OCI-LY1 (cell line): ENCODE data around the gene CLCN6.

Experiments
- H2AFZ ChIP-seq: fragments of 200-600 bp; sonication (generic), shearing (Covaris generic); 2 replicates; pipeline ENCODE4 v1.6.0; 2014; ENCODE audit warnings: antibody characterized with exemption, mild to moderate bottlenecking, low read length
- H3F3A ChIP-seq: fragments of 200-600 bp; sonication (generic), shearing (Covaris generic); 2 replicates; pipeline ENCODE4 v1.6.0; 2014; ENCODE audit warnings: mild to moderate bottlenecking, antibody characterized with exemption, low read length, moderate library complexity; ENCODE audit not compliant: insufficient read depth
- H3K27ac ChIP-seq: fragments of 200-600 bp; sonication (generic); 2 replicates; pipeline ENCODE4 v1.5.1; 2014; ENCODE audit warnings: low read length, mixed run types, mild to moderate bottlenecking, low read depth; ENCODE audit not compliant: poor library complexity, severe bottlenecking
- H3K27me3 ChIP-seq: fragments of 200-600 bp; sonication (generic); 2 replicates; pipeline ENCODE4 v1.6.0; 2014; ENCODE audit warnings: antibody characterized with exemption, mild to moderate bottlenecking, low read length, moderate library complexity; ENCODE audit not compliant: insufficient read depth
- H3K36me3 ChIP-seq: fragments of 200-600 bp; sonication (generic); 2 replicates; pipeline ENCODE4 v1.6.1; 2014; ENCODE audit warnings: mild to moderate bottlenecking, antibody characterized with exemption, low read length, moderate library complexity, mixed read lengths; ENCODE audit not compliant: insufficient read depth
- H3K4me1 ChIP-seq: fragments of 200-600 bp; sonication (generic); 2 replicates; pipeline ENCODE4 v1.5.1; 2014; ENCODE audit warnings: mild to moderate bottlenecking, low read length, moderate library complexity; ENCODE audit not compliant: insufficient read depth, severe bottlenecking
- H3K4me2 ChIP-seq: fragments of 200-600 bp; sonication (generic), shearing (Covaris generic); 2 replicates; pipeline ENCODE4 v1.6.1; 2014; ENCODE audit warnings: low read length
- H3K4me3 ChIP-seq: fragments of 200-600 bp; sonication (generic); 2 replicates; pipeline ENCODE4 v1.5.1; 2014; ENCODE audit warnings: low read length, low read depth, mild to moderate bottlenecking, mixed read lengths; ENCODE audit not compliant: poor library complexity, severe bottlenecking
- H3K79me2 ChIP-seq: fragments of 200-600 bp; shearing (Covaris generic); 2 replicates; pipeline ENCODE4 v1.6.1; 2016; ENCODE audit warnings: mixed run types, low read length, mixed read lengths; ENCODE audit not compliant: insufficient read depth
- H3K9ac ChIP-seq: fragments of 200-600 bp; sonication (generic), shearing (Covaris generic); 2 replicates; pipeline ENCODE4 v1.6.1; 2014; ENCODE audit warnings: mild to moderate bottlenecking, low read length, mixed read lengths
- H3K9me2 ChIP-seq: fragments of 200-600 bp; sonication (generic), shearing (Covaris generic); 2 replicates; pipeline ENCODE4 v1.6.1; 2014; ENCODE audit warnings: low read depth, mild to moderate bottlenecking, low read length, mixed read lengths
- H3K9me3 ChIP-seq: fragments of 200-600 bp; shearing (Covaris generic); 2 replicates; pipeline ENCODE4 v1.6.1; 2014; ENCODE audit warnings: low read length, mixed read lengths
- H4K20me1 ChIP-seq: fragments of 200-600 bp; sonication (generic), shearing (Covaris generic); 2 replicates; pipeline ENCODE4 v1.6.0; 2016; ENCODE audit warnings: mild to moderate bottlenecking, low read length; ENCODE audit not compliant: insufficient read depth
- EZH2 ChIP-seq: fragments of 200-600 bp; sonication (generic), shearing (Covaris generic); IDR thresholded peaks from 2 replicates; pipeline ENCODE4 v1.8.0; 2017; ENCODE audit warnings: borderline replicate concordance, mixed run types, mild to moderate bottlenecking, antibody characterized with exemption, low read length, moderate library complexity, mixed read lengths
- TF ChIP-seq, protein P1 (sequence below): fragments of 200-600 bp; sonication (generic), shearing (Covaris generic); IDR thresholded peaks from 2 replicates; pipeline ENCODE4 v1.5.1; 2017; ENCODE audit warnings: mild to moderate bottlenecking, antibody characterized with exemption, low read length, moderate library complexity, mixed read lengths

CLCN6 gene

DNA sequence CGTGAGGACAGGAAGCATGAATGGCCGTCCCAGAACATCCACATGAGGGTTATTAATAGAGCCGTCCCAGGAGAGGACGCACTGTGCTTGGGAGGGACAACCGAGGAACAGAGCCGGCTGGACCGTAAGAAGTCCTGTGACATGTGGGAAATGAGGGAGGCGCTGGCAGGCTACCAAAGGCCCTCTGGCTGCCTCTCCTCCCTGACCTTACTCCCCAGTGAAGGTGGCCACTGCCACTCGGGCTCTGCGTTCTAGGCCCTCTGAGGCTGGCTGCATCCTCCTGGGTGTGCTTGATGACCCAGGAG, 68.2 kb downstream of the CLCN6 start:
- Histone ChIP-seq H3K9ac (no peak overlapping the region), H3K27ac (no peak overlapping the region), H3K9me3 (no peaks in the 10 kb centered on the region), H3K4me1 (no peaks in the 10 kb centered on the region), H4K20me1 (no peaks in the 10 kb centered on the region), H3K36me3 (no peaks in the 10 kb centered on the region), H3K27me3 (peaks cover 3% of the 10 kb centered on the region; the same call in 1 of the 2 replicates), H3K79me2 (no peaks in the 10 kb centered on the region), H3K4me3 (no peak overlapping the region), H3K4me2 (no peak overlapping the region), H3K9me2 (no peaks in the 10 kb centered on the region), H2AFZ (no peak overlapping the region), H3F3A (no peaks in the 10 kb centered on the region)
- TF ChIP-seq, protein P1, sequence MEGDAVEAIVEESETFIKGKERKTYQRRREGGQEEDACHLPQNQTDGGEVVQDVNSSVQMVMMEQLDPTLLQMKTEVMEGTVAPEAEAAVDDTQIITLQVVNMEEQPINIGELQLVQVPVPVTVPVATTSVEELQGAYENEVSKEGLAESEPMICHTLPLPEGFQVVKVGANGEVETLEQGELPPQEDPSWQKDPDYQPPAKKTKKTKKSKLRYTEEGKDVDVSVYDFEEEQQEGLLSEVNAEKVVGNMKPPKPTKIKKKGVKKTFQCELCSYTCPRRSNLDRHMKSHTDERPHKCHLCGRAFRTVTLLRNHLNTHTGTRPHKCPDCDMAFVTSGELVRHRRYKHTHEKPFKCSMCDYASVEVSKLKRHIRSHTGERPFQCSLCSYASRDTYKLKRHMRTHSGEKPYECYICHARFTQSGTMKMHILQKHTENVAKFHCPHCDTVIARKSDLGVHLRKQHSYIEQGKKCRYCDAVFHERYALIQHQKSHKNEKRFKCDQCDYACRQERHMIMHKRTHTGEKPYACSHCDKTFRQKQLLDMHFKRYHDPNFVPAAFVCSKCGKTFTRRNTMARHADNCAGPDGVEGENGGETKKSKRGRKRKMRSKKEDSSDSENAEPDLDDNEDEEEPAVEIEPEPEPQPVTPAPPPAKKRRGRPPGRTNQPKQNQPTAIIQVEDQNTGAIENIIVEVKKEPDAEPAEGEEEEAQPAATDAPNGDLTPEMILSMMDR, result no peak
- TF ChIP-seq EZH2, result no peak

DNA sequence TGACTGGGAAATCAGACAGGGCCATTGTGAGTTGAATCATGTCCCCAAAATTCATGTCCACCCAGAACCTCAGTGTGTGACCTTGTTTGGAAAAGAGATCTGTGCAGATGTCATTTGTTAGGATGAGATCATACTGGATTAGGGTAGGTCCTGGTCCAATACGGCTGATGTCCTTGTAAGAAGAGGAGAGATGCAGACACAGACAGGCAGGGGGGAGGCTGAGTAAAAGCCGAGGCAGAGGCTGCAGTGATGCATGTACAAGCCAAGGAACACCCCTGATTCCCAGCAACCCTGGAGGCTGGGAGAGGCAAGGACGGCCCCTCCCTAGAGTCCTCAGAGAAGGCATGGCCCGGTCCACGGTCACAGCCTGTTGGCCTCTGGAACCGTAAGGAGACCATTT, 68.6 kb downstream of the CLCN6 start:
- Histone ChIP-seq H3K9me3 (no peaks in the 10 kb centered on the region), H3K4me3 (no peak overlapping the region), H3F3A (no peaks in the 10 kb centered on the region), H4K20me1 (no peaks in the 10 kb centered on the region), H3K79me2 (no peaks in the 10 kb centered on the region), H3K4me1 (no peaks in the 10 kb centered on the region), H3K27ac (no peak overlapping the region), H2AFZ (no peak overlapping the region), H3K9me2 (no peaks in the 10 kb centered on the region), H3K27me3 (peaks cover 3% of the 10 kb centered on the region; the same call in 1 of the 2 replicates), H3K36me3 (no peaks in the 10 kb centered on the region), H3K9ac (no peak overlapping the region), H3K4me2 (no peak overlapping the region)
- TF ChIP-seq EZH2, result no peak
- TF ChIP-seq, protein P1, result no peak

DNA sequence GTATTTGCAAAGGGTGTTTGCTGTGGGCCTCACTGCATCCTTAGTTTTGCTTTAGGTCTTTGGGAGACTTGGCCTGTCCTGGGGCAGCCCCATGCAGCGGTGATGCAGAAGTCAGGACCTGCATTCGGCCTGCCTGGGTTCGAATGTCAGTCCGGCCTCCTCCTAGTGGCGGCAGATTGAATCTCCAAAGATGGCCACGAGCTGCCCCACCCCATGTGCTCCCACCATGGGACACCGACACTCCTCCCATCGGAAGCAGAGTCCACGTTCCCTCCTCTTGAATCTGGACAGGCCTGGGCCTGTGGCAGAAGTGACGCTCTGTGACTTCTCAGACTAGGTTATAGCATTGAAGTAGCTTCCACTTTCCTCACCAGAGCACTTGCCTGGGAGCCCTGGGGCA, 69.1 kb downstream of the CLCN6 start:
- peaks cover 3% of the 10 kb centered on the region; the same call in 1 of the 2 replicates for H3K27me3 ChIP-seq
- H3F3A ChIP-seq, result no peaks in the 10 kb centered on the region
- H3K4me2 ChIP-seq, result no peak overlapping the region
- H4K20me1 ChIP-seq, result no peaks in the 10 kb centered on the region
- H3K9me2 ChIP-seq, result no peaks in the 10 kb centered on the region
- H3K9me3 ChIP-seq, result no peaks in the 10 kb centered on the region
- no peak overlapping the region for H3K4me3 ChIP-seq
- H3K79me2 ChIP-seq, result no peaks in the 10 kb centered on the region
- H3K27ac ChIP-seq, result no peak overlapping the region
- no peak overlapping the region for H3K9ac ChIP-seq
- no peak for TF ChIP-seq EZH2
- TF ChIP-seq, protein P1, result peak; percentile 11; the same call in 1 of the 2 replicates
- no peaks in the 10 kb centered on the region for H3K36me3 ChIP-seq
- no peak overlapping the region for H2AFZ ChIP-seq
- H3K4me1 ChIP-seq, result no peaks in the 10 kb centered on the region
